Activated effector memory CD4-positive, alpha-beta T cell treated with Interleukin-2 at 50 U/mL for 16 hours (primary cell): ENCODE results near the gene RAB44.

Experiments
- DNase-seq: peaks from one replicate; pipeline ENCODE4 v3.0.0-alpha.2; 2020

Gene RAB44

DNA sequence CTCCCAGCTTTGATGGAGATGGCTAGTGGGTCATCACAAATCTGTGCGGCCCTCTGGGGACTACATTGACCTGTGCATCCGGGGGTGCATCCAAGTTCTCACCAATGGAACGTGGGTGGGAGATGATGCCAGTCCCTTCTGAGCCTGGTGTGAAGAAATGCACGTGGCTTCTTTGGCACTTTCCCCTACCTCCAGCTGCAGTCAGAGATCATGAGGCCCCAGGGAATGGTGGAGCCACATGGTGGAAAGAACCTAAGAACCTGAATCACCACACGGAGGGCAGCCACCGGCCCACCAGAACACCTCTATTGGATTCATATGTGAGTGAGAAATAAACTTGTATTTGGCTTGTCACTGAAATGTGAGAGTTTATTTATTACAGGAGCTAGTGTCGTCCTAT is 29.0 kb upstream of the RAB44 start:
- DNase-seq = no peak

- no peak for DNase-seq
Measured at GRCh38 chr6:36669002-36669401, 28.6 kb upstream of the RAB44 start.

DNA sequence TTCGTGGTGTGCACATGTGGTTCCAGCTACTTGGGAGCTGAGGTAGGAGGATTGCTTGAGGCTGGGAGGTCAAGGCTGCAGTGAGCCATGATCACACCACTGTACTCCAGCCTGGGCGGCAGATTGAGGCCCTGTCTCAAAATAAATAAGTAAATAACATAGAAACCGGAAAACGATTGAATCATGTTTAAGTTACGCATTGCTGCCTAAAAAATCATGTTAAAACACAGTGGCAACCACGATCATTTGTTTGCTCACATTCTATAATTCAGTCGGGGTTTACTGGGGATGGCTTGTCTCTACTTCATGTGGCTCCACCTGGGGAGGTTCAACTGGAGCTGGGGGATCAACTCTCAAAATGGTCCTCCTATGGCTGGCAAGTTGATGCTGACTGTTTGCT is 27.4 kb upstream of the RAB44 start:
- DNase-seq = no peak

GRCh38 chr6:36671687-36672375 is 25.8 kb upstream of the RAB44 start:
- no peak for DNase-seq

DNA sequence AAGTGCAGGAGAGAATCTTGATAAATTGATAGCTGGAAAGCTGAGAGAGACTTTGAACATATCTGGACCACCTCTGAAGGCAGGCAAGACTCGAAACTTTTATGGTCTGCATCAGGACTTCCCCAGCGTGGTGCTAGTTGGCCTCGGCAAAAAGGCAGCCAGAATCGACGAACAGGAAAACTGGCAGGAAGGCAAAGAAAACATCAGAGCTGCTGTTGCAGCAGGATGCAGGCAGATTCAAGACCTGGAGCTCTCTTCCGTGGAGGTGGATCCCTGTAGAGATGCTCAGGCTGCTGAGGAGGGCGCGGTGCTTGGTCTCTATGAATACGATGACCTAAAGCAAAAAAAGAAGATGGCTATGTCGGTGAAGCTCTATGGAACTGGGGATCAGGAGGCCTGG is 23.7 kb upstream of the RAB44 start:
- DNase-seq = no peak

GRCh38 chr6:36674942-36675341 is 22.7 kb upstream of the RAB44 start:
- DNase-seq = no peak

DNA sequence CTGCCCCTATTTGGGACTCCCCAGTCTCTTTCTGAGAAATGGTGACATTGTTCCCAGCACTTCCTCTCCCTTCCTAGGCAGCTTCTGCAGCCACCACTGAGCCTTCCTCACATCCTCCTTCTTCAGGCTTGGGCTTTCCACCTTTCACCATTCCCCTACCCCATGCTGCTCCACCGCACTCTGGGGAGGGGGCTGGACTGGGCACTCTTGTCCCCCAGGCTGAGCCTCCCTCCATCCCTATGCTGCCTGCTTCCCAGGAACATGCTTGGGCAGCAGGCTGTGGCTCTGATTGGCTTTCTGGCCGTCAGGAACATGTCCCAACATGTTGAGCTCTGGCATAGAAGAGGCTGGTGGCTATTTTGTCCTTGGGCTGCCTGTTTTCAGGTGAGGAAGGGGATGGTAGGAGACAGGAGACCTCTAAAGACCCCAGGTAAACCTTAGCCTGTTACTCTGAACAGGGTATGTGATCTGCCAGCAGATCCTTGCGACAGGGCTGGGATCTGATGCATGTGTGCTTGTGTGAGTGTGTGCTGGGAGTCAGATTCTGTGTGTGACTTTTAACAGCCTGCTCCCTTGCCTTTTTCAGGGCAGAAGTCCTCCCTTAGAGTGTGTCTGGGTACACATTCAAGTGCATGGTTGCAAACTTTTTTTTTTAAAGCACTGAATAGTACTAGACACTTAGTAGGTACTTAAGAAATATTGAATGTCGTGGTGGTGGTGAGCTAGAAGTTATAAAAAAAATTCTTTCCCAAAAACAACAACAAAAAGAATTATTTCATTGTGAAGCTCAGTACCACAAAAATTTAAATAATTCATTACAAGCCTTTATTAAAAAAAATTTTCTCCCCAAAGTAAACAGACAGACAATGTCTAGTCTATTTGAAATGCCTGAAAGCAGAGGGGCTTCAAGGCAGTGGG is 21.2 kb upstream of the RAB44 start:
- DNase-seq = no peak

DNA sequence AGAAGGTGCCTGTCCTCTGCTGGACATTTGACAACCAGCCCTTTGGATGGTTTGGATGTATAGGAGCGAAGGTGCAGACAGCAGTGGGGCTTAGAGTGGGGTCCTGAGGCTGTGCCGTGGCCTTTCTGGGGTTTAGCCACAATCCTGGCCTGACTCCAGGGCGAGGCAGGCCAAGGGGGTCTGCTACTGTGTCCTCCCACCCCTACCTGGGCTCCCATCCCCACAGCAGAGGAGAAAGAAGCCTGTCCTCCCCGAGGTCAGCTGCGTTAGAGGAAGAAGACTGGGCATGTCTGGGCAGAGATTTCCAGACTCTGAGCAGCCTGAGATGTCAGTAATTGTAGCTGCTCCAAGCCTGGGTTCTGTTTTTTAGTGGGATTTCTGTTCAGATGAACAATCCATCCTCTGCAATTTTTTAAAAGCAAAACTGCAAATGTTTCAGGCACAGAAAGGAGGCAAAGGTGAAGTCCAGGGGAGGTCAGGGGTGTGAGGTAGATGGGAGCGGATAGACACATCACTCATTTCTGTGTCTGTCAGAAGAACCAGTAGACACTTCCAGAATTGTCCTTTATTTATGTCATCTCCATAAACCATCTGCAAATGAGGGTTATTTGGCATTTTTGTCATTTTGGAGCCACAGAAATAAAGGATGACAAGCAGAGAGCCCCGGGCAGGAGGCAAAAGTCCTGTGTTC is 20.4 kb upstream of the RAB44 start:
- DNase-seq = no peak

DNA sequence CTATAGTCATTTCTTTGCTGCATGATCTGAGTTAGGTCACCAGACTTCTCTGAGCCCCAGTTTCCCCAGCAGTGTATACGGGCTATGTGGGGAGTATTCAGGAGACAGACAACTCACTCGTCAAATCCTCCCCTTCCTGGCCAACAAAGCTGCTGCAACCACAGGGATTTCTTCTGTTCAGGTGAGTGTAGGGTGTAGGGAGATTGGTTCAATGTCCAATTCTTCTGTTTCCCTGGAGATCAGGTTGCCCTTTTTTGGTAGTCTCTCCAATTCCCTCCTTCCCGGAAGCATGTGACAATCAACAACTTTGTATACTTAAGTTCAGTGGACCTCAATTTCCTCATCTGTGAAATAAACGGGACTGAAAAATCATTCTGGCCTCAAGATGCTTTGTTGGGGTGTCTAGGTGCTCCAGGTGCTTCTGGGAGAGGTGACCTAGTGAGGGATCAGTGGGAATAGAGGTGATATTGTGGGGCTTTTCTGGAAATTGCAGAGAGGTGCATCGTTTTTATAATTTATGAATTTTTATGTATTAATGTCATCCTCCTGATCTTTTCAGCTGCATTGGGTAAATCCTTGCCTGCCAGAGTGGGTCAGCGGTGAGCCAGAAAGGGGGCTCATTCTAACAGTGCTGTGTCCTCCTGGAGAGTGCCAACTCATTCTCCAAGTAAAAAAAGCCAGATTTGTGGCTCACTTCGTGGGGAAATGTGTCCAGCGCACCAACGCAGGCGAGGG is 19.7 kb upstream of the RAB44 start:
- DNase-seq = no peak

GRCh38 chr6:36678488-36679042 is 19.1 kb upstream of the RAB44 start, which contains the start of gene CDKN1A:
Gene CDKN1A, plus strand, starts transcription at chr6:36678714. Its CDS starts 5,388 bp downstream, at chr6:36684102.
- peak; percentile 63 for DNase-seq

DNA sequence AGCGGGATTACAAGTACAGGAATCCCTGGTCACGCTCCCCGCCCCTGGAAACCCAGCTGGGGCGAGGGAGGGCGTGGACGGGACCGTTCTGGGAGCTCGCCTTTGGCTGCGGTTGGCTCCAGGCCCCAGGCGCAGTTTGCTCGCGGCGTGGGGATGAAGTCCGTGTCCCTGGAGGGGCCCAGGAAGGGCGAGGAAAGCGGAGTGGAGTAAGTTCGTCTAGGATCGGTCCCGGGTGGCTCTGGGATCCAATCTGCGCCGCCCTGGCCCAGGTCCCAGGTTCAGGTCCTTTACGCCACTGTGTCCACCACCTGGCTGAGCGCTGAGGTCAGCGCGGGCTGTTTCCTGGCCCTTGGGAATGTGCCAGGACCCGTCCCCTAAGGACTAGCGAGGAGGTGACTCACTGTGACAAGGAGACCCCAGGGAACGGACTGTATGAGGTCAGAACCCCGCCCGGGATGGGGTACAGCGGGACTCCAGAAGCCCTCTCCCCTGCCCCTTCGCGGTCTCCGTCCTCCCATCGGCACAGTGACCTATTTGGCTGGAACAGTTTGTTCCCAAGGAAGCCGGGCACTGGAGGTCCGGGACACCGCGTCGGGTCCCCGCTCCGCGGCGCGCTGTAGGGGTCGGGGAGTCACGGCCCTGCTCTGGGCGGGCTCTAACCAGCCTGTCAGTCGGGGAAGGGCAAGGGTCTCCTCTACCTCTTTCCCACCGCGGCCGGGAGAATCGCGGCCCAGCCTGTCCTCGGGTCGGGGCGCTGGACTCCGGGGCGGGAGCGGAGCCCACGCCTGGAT is 18.4 kb upstream of the RAB44 start:
- no peak for DNase-seq

GRCh38 chr6:36682328-36683144 is 15.1 kb upstream of the RAB44 start:
- DNase-seq = peak; percentile 68

DNA sequence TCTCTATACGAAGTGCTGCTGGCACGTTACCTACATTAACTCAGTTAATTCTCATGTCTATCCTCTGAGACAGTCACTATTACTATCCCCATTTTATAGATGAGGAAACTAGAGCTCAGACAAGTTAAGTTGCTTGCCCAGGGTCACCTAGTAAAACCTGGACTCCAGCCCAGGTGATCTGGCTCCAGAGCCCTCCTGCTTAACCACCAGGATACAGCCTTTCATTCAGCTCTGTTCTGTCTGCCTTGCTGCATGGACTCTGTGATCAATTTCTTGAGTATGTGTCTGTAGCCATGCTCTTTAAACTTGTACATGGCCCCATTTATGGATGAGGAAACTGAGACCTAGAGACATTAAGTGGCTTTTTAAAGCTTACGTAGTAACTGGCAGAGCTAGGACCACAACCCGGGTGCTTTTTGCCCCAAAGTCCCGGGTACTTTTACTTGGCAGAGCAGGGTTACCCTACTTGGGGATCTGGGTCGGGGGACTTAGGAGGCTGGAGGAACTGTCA is 14.4 kb upstream of the RAB44 start:
- no peak for DNase-seq

DNA sequence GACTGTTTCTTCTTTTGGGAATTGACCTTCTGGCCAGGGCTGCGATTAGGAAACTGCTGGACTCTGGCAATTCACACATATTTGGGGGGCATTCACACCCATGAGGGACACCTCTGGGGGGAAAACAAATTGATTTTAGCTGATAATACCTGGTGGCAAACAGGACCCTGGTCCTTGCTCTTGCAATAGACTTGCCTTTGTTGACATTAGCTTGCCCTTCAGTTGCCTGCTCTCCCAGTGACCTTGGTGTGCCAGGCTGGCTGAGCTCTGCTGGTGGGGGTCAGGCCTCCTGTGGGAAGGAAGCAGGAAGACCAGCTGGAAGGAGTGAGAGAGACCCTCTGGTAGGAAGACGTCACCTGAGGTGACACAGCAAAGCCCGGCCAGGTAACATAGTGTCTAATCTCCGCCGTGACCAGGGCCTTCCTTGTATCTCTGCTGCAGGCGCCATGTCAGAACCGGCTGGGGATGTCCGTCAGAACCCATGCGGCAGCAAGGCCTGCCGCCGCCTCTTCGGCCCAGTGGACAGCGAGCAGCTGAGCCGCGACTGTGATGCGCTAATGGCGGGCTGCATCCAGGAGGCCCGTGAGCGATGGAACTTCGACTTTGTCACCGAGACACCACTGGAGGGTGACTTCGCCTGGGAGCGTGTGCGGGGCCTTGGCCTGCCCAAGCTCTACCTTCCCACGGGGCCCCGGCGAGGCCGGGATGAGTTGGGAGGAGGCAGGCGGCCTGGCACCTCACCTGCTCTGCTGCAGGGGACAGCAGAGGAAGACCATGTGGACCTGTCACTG is 13.8 kb upstream of the RAB44 start:
- no peak for DNase-seq

- DNase-seq = no peak
Measured at GRCh38 chr6:36684447-36684812, 13.2 kb upstream of the RAB44 start.

- no peak for DNase-seq
Measured at GRCh38 chr6:36685166-36685924, 12.3 kb upstream of the RAB44 start.

DNA sequence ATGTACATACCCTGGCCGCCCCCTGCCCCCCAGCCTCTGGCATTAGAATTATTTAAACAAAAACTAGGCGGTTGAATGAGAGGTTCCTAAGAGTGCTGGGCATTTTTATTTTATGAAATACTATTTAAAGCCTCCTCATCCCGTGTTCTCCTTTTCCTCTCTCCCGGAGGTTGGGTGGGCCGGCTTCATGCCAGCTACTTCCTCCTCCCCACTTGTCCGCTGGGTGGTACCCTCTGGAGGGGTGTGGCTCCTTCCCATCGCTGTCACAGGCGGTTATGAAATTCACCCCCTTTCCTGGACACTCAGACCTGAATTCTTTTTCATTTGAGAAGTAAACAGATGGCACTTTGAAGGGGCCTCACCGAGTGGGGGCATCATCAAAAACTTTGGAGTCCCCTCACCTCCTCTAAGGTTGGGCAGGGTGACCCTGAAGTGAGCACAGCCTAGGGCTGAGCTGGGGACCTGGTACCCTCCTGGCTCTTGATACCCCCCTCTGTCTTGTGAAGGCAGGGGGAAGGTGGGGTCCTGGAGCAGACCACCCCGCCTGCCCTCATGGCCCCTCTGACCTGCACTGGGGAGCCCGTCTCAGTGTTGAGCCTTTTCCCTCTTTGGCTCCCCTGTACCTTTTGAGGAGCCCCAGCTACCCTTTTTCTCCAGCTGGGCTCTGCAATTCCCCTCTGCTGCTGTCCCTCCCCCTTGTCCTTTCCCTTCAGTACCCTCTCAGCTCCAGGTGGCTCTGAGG is 11.5 kb upstream of the RAB44 start:
- no peak for DNase-seq
